Sciatic nerve (tissue), 2 donors: ENCODE data around the gene TNS1. TPM values are rescaled to one million over a fixed set of nuclear protein-coding genes. Genes with fewer than 3 reads are reported as not detected.
"Not testable (repeated sequence)": the region's sequence is repeated elsewhere in the genome, so short reads cannot be mapped to it uniquely, and the experiment has no call there.

Experiments used
- ATAC-seq: fragments of 200-7000 bp; cut with Tn5 transposase; one replicate; pipeline ENCODE4 v1.9.1; 2020; ENCODE audit warnings: mild to moderate bottlenecking, moderate library complexity
- DNase-seq: peaks from one replicate; pipeline ENCODE4 v3.0.0-alpha.2; 2020; ENCODE audit warnings: low spot score
- intact Hi-C: fragments of 100-400 bp; cut with DNase I; formaldehyde crosslinking; loops from one replicate; pipeline ENCODE4 v1.14.2; 2022
- total RNA-seq: library from RNA; stranded (reverse); fragmentation: NEBNext Ultra II Directional; extraction: Animal tissue kit (Norgen Biotek cat#: 25700); gene quantifications from one replicate; pipeline ENCODE4 v1.2.1, GENCODE V29; 2021
- donor health status: DM: no; HTN: no; CAD: no.
- donor health status: DM: no; HTN: no; CAD: no.

Gene TNS1
- total RNA-seq, 1 donor from 2014 or later = 703 TPM

DNA sequence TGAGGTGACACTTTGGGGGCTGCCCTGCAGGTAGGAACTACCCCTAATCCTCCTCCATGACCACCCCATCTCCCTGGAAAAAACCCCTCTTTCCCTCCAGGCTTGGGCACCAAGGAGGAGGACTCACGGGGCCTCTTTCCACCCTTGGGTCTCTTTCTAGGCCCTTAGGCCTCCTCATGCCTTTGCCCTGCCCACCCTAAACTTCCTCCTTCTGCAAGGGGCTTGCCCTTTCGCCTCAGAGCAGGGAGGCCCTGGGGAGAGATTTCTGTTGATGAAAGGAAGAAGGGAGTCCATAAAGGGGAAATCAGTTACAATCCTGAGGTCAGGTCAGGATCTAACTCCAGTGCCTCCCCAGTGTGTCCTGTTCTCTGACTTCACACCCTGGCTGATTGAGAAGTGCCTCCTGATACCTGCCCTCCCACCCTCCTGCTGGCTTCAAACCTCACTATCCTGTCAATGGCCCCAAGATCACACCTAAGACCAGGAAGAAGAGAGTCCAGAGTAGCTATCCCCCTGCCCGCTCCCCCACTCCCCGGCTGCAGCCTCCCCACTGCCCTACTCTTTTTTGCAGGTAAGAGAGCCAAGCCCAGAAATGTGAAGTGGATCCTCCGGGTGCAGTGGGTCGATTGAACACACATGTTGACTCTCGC lies 16.7 kb upstream of the TNS1 start:
- no peak for DNase-seq
- intact Hi-C loops = no loop called here
- ATAC-seq = no peak

DNA sequence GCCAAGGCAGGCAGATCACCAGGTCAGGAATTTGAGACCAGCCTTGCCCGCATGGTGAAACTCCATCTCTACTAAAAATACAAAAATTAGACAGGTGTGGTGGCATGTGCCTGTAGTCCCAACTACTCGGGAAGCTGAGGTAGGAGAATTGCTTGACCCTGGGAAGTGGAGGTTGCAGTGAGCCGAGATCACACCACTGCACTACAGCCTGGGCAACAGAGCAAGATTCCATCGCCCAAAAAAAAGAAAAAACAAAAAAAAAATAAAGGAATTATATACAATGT lies 16.0 kb upstream of the TNS1 start:
- ATAC-seq, DNase-seq, intact Hi-C loops: not testable (repeated sequence)

DNA sequence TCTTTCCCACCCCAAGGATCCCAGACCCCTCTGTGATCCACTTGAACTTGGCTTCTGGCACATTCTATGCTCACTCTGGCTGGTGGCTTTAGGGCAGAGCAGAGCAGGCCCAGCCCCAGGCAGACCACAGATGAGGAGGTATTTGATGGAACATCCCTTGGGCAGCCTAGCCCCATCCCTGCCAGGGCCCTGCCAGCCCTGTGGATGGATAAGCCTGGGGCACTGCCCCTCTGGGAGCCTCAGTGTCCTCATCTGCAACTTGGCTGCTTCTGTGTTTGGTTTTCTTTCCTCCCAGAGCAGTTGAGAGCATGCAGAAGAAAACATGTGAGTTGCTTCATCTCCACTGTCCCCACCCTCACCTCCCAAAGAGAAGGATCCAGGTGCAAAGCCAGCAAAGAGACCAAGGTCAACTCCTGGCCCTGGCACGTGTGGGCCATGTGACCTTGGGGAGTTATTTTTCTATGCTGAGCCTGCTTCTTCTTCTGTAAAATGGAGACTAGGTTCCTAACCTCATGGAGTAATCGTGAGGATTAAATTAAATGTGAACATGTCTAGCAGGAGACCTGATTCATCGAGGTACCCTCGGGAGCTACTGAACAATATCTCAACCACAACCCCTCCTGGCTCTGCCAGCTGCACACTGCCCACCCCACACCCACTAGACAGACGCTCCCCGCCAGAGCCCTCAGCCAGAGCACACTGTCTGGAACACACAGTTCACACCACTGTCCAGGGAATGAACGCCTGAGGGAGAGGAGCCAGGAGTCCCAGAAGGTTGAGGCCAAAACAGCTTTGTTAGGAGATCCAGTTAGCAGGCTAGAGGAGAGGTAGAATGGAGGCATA lies 14.6 kb upstream of the TNS1 start:
- intact Hi-C loops = no loop called here
- DNase-seq (no peak), ATAC-seq (peak; percentile 67)

DNA sequence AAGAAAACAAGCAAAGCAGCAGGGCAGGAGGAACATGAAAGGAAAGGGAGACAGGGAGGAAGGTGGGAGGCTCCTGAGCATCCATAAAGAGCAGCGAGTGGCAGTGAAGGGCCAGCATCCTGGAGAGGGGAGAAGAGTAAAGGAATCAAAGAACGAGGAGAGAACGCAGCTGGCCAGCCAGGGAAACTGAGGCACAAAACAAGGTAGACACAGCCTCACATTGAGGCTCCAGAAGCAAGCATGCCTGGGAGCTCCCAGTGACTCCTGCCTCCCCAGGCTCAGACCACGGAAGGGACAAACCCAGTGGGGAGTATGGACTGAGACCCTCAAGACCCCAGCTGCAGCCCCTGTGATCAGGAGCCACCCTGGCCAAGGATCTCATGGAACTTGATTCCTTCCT lies 14.0 kb upstream of the TNS1 start:
- DNase-seq (no peak), ATAC-seq (no peak)
- intact Hi-C loops = no loop called here

DNA sequence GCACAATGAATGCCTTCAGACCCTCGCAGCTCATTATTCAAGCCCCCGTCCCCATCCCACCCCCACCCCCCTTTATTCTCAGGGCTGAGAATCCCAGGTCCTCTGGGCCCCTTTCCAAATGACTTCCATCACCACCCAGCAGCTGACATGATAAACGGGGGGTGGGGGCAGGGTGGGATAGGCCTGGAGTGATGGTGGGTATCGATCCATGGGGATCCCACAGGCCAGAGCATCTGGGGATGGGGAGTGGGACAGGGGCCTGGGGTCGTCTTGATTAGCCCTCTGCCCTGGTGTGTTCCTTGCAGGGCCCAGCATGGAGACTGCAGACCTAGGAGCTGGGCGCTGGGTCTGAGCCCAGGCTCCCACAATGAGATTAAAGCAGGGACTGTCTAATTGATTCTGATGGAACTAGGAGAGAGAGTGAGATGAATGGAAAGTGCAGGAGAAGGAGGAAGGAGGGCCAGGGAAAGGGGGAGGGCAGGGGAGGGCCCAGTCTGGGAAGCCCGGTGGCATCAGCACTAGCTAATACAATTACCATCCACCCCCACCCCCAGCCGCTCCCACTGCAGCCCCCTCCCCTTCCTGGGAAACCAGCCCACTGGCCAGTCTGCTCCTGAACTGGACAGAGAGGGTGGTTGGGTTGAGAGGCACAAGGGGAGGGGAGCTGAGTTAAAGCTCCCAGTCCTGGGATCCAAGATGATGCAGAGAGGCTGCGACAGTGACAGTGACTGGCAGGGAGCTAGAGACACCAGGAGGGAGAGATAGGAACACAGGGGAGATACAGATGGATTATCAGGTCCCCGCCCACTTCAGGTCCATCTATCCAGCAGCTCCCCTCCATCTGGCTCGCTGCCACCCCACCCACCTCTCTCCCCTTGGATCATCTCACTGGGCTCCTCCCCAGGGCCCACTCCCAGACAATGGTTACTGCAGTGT lies 13.1 kb upstream of the TNS1 start:
- no peak for DNase-seq
- intact Hi-C loops = no loop called here
- no peak for ATAC-seq

DNA sequence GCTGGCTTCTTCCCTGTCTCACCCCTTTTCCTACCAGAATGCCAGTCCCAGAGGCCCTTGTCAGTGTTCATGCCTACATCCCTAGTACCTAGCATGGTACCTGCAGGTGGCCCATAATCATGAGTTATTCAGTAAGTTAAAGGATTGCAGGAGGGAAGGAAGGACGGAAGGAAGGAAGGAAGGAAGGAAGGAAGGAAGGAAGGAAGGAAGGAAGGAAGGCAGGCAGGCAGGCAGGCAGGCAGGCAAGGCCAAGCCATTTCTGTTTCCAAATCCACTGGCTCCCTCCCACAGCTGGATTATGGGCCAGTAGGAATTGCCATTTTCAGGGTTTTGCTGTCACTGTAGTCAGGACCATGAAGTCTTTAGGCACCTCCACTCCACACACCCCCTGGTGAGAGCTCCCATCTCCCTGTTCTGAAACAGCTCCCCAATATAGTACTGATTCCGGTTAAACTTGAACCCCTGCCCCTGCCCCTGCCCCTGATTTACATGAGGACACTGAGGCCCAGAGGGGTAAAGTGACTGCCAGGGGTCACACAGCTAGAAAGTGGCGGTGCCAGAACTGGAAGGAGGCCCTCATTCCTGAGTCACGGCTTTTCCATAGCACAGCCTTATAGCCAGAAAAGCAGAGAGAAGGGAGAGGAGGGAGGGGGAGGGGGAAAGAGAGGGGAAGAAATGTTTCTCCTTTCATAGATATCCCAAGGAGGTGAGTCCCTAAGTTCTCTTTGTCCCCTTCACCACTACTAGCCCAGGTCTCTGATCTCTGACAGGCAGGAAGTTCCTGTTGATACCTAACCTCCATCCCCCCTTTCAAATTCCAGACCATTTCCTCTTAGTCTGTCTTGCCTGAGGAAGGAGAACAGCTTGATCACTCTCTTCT lies 12.2 kb upstream of the TNS1 start:
- intact Hi-C loops = no loop called here
- ATAC-seq = no peak
- no peak for DNase-seq

DNA sequence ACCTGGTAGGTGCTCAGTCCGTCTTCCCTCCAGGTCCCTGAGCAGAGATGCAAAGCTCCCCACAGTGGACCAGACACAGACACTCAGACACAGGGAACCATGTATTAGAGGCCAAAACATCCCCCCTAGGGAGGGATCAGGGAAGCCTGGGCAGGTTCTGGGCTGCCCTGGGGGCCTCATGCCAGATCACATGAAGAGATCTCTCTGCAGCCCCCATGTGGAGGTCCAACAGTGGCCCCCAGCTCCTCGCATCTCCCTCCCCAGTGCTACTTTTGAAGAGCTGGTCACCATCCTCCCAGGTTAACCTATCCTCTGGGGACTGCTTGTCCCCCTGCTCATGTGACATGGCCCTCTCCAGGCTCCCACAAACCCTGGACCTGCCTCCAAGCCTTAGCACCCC lies 10.5 kb upstream of the TNS1 start:
- DNase-seq (no peak), ATAC-seq (no peak)
- intact Hi-C loops = no loop called here

DNA sequence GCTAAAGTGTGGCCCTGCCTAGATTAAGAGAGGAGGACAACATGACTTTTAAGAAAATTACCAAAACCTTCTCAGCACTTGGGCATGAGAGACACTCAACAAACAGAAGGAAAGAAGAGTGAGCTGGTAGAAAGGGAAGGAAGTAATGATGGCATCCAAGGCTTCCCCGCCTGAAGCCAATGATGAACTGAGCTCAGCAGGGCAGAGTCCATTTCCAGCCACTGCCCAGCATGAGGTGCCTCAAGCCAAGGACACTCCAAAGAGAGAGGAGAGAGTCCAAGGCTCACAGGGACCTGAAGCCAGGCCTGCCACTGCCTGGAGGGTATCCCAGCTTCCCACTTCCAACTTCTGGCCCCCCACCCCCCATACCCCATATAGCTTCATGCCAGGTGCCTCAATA lies 9.5 kb upstream of the TNS1 start:
- ATAC-seq (no peak), DNase-seq (no peak)
- intact Hi-C loops = no loop called here

DNA sequence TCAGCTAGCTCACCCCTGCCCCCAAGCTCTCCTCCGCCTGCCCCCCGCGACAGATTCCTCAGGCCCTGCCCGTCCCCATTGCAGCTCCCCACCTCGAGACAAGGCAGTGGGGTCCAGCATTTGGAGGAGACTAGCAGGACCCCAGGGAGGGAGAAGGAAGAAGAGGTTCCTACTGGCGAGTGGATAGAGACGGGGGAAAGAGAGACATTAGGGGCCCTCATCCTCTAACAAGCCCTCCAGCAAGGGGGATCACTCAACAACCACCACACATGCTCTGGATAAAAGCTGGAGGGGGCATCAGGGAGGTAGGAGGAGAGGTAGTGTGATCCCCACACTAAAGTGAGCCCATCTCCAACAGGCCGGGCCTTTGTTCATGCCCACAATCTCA lies 8.9 kb upstream of the TNS1 start:
- intact Hi-C loops = no loop called here
- no peak for ATAC-seq
- no peak for DNase-seq

DNA sequence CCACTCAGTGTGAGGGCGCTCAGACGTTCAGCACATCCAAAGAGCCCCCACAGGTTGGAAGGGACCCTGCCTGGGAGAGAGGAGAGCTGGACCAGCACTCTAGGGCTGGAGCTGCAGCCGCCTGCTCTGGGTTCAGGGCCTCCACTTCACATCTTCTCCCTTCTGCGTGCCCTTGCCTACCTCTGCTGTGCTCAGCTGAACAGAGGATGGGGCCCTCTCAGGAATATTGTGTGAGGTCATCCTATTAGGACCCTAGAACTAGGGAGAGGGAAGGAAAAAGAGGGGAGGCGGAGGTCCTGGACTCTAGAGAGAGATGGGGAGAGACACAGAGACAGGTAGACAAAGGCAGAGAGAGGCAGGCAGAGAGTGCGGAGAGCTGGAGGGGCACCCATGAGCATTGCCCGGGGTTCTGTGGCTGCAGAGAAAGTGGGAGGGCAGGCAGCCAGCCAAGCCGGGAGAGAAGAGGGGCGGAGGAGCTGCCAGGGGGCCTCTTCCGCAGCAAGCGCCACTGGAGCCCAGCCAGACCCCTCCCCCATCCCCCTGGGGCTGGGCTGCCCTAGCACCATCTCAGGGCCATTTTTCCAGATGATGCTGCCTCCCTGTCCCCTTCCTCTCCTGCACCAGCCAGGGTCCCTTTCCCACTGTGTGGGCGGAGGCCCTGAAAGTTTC lies 8.3 kb upstream of the TNS1 start:
- DNase-seq = no peak
- intact Hi-C loops = no loop called here
- no peak for ATAC-seq

DNA sequence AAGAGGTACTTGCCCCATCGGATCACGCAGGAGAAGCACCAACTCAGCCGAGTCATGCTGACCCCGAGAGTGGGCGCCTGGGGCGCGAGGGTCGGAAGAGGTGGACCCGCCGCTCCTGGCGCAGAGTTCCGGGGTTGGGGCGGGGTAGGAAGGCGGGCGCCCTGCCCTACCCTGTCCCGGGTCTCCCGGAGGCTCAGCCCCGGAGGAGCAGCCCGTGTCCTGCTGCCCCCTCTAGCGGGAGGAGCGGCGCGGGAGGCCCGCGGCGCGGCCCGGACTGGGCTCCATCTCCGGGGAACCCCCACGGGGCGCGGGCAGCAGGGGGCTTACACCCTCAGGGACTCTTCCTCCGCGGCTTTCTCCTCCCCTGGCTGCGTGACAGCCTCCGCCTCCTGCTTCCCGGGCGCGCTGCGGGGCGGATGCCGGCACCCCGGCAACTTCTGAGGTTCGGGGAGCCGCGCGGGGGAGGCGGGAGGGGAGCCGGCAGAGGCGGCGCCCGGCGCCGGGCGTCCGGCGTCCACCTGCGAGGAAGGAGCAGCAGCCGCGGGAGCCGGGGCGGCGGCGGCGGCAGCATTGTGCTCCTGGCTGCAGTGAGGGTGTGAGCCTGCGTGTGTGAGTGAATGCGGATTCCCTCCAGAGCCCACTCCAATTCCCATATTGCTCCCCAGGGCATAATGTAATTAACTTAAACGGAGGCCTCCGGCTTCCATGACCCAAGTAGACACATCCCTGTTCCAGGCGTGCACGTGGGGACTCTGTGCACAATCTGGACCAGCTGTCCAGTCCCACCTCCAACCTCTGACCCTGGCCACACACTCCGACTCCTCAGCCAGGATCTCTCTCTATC lies 7.6 kb upstream of the TNS1 start:
- ATAC-seq (peak; percentile 79), DNase-seq (peak; percentile 75)
- intact Hi-C loops = no loop called here

DNA sequence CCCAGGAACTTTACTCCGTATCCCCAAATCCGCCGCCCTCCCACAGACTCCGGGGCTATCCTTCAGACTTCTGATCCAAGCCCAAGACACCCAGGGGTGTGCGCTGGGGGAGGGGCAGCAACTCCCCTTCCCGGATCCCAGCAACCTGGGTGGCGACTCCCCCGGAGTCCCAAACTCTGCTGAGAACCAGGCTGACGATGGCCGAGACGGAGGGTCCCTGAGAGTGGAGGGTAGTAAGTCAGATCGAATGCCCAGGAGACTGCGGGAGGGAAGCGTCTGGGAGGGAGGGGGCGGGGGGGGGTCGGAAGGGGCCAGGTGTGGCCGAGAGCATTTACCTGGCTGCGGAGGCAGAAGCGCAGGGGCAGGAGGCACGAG lies 7.0 kb upstream of the TNS1 start:
- intact Hi-C loops = no loop called here
- ATAC-seq (peak; percentile 1), DNase-seq (no peak)

DNA sequence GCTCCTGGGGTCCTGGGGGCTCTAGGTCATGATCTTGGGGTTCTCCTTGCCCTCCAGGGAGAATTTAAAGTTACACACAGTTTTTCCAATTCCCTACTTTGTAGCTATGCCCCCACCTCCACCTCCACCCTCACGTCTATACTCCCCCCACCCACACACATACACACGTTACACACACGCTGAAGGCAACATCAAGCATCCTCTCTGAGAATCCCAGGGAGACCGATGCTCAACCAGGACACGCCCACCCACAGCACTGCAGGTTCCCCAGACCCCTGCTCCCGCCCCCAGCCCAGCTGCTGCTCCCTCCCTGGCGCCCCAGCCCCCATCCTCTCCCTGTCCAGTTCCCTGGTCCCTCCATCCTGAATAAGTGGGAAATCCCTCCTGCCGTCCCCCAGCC lies 6.4 kb upstream of the TNS1 start:
- intact Hi-C loops = no loop called here
- no peak for ATAC-seq
- no peak for DNase-seq

DNA sequence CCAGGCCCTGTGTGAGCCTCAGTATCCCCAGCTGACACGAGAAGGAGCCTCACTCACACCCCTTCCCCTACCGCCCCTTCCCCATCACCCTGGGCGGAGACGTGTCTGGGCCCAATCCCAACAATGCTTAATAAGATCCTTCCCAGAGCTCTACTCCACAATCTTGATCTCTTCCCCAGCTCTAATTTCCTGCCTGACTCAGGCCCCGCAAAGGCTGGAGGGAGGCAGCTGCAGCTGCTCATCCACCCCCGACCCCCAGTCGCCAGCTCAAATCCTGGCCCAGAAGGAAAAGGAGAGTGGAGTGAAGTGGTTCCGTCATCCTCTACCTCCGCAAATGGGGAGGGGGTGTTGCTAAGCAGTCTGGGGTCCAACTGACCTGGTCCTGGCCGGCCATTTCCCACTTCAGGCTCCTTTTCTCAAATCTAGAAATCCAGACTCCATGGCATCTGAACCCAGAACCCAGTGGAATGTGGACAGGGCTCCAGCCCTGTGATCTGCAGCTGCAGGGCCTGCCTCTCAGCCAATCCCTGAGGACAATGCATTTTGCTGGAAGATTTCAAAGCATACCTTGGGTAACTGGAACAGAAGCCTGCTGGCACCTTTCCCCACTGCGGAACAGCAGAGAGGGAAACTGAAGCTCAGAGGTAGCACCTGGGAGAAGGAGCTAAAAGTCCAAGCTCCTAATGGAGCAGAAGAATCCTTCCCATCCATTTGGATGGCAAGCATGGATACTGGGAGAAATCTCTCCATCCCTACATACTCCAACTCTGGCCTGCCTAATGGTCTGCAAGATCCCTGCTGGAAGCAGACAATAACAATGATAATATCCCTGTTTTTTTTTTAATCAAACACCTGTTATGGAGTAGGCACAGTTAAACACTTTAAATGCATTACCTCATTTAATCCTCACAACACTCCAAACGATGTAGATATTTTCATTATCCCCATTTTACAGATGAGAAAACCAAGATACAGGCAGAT lies 5.6 kb upstream of the TNS1 start:
- intact Hi-C loops = no loop called here
- DNase-seq = no peak
- ATAC-seq = no peak

DNA sequence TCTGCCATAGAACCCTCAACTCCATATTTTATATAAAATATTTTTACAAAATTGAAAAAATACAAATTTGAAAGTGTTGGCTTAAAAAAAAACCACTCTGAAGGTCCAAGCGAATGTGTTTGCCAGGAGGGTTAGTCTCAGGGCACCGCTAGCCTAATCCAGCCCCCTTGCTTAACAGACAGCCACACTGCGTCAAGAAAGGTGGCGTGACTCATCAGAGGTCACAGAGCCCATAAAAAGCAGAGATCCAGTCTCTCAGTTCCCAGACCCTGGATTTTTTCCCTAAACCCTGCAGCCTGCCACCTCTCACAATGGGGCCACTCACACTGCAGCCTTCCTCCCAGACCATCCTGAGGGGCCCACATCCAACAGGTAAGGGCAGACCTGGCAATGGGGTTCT lies 3.9 kb upstream of the TNS1 start:
- intact Hi-C loops = no loop called here
- ATAC-seq = no peak
- no peak for DNase-seq

DNA sequence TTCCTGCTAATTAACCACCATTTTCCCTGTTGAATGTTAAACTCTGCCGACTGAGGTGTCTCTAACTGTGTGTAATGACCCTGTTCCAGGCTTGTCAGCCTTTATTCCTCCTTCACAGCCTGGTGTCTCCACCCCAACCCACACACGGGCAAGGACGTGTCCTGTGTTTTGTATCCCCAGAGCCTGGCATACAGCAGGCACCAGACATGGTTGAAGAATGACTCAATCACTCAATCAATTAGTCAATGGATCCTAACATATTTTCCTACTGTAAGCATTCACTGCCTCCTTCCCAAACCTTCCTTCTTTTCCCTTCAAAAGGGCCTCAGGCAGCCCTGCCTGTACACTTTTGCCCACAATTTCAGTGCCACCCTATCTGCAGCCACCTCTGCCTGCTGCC lies 2.7 kb upstream of the TNS1 start:
- intact Hi-C loops = no loop called here
- ATAC-seq = no peak

DNA sequence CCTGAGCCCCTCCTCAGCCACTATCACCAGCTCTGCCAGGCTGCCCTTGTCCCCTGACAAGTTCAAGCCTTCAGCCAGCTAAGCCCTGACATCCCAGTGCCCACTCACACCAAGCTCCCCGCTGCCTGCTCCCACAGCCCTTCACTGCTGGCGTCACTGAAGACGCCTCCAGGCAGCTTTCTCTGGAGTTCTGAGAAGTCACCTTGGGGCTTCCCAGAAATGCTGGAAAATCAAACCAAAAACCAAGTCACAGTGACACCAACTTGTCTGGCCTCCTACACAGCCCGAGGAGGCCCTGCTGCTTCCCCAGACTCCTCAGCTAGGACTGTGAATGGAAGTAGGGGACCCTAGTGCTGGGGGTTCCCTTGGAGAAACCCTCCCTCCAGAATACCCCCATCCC lies 2.2 kb upstream of the TNS1 start:
- no peak for DNase-seq
- intact Hi-C loops = no loop called here
- no peak for ATAC-seq

More for the DNA sequence above, 2.7 kb upstream of the TNS1 start:
- DNase-seq = no peak
